Activated CD8-positive, alpha-beta memory T cell treated with anti-CD3 and anti-CD28 coated beads, Interleukin-2, amount 50 U/mL, for 1 hour (primary cell): ENCODE measurements around the gene ZNF598.

Experiments used
- DNase-seq: peaks from one replicate; pipeline ENCODE4 v3.0.0-alpha.2; 2020; ENCODE audit errors: extremely low read depth

ZNF598 gene

GRCh38 chr16:1990351-1991134 lies 19.1 kb downstream of the ZNF598 start:
- no peak for DNase-seq

GRCh38 chr16:1990101-1990350 lies 19.6 kb downstream of the ZNF598 start:
- DNase-seq, result no peak

GRCh38 chr16:1989209-1990100 lies 20.2 kb downstream of the ZNF598 start, which contains the start of gene SYNGR3:
TSS of gene SYNGR3 (plus strand) at chr16:1989970. CDS start at chr16:1990103, 133 bp downstream.
- no peak for DNase-seq

GRCh38 chr16:1987198-1987597 lies 22.4 kb downstream of the ZNF598 start:
- no peak for DNase-seq

GRCh38 chr16:1985466-1986150 lies 24.0 kb downstream of the ZNF598 start:
- no peak for DNase-seq

- no peak for DNase-seq
Measured at GRCh38 chr16:1984347-1985225, 25.0 kb downstream of the ZNF598 start.

GRCh38 chr16:1983544-1984346 lies 25.9 kb downstream of the ZNF598 start, which contains the start of gene GFER:
TSS of gene GFER (plus strand) at chr16:1984193. CDS start at chr16:1984219, 26 bp downstream.
- no peak for DNase-seq

GRCh38 chr16:1982991-1983543 lies 26.6 kb downstream of the ZNF598 start:
- no peak for DNase-seq

- no peak for DNase-seq
Measured at GRCh38 chr16:1982013-1982433, 27.6 kb downstream of the ZNF598 start.

GRCh38 chr16:1981398-1981836 lies 28.2 kb downstream of the ZNF598 start, which contains the start of gene NOXO1:
TSS of gene NOXO1 (minus strand) at chr16:1981469. CDS start at chr16:1981179, 290 bp downstream.
- no peak for DNase-seq

GRCh38 chr16:1980770-1981087 lies 28.9 kb downstream of the ZNF598 start:
- no peak for DNase-seq

- no peak for DNase-seq
Measured at GRCh38 chr16:1980030-1980769, 29.4 kb downstream of the ZNF598 start.

- no peak for DNase-seq
Measured at GRCh38 chr16:1979271-1980029, 30.2 kb downstream of the ZNF598 start.

GRCh38 chr16:1978476-1979120 lies 31.0 kb downstream of the ZNF598 start:
- DNase-seq, result no peak

- DNase-seq, result no peak
Measured at GRCh38 chr16:1977875-1978268, 31.7 kb downstream of the ZNF598 start.

- DNase-seq, result no peak
Measured at GRCh38 chr16:1976951-1977874, 32.4 kb downstream of the ZNF598 start.

GRCh38 chr16:1976216-1976520 lies 33.5 kb downstream of the ZNF598 start:
- DNase-seq, result no peak
